ENCODE data around the gene FLRT1.

The FLRT1 gene

GRCh38 chr11:64019106-64020037 is 16.4 kb upstream of the FLRT1 start:
- in situ Hi-C loops (cut with HindIII; ENCODE audit: low pct_unique_long_range_greater_than_20kb, low sequenced_read_pairs), result no loop called here
- TF ChIP-seq JUND (IDR thresholded peaks at IDR 0.05; ENCODE audit: low read depth), result no peak
- DNase-seq (ENCODE audit: low read depth in 1 of 2, low spot score in 1 of 2), result peak in 1 of 2 experiments; percentile 37

- in situ Hi-C loops (cut with HindIII; ENCODE audit: low pct_unique_long_range_greater_than_20kb, low sequenced_read_pairs), result no loop called here
- TF ChIP-seq JUND (IDR thresholded peaks at IDR 0.05; ENCODE audit: low read depth), result no peak
- DNase-seq (ENCODE audit: low read depth in 1 of 2, low spot score in 1 of 2), result no peak
Observed at GRCh38 chr11:64020976-64021756, 14.6 kb upstream of the FLRT1 start.

- TF ChIP-seq JUND (IDR thresholded peaks at IDR 0.05; ENCODE audit: low read depth), result no peak
- in situ Hi-C loops (cut with HindIII; ENCODE audit: low pct_unique_long_range_greater_than_20kb, low sequenced_read_pairs), result no loop called here
- no peak for DNase-seq (ENCODE audit: low read depth in 1 of 2, low spot score in 1 of 2)
Observed at GRCh38 chr11:64021757-64022093, 14.0 kb upstream of the FLRT1 start.

- no peak for DNase-seq (ENCODE audit: low read depth in 1 of 2, low spot score in 1 of 2)
- in situ Hi-C loops (cut with HindIII; ENCODE audit: low pct_unique_long_range_greater_than_20kb, low sequenced_read_pairs), result no loop called here
- no peak for TF ChIP-seq JUND (IDR thresholded peaks at IDR 0.05; ENCODE audit: low read depth)
Observed at GRCh38 chr11:64022125-64022784, 13.5 kb upstream of the FLRT1 start.

GRCh38 chr11:64023712-64024710 is 11.7 kb upstream of the FLRT1 start:
- TF ChIP-seq JUND (IDR thresholded peaks at IDR 0.05; ENCODE audit: low read depth), result no peak
- in situ Hi-C loops (cut with HindIII; ENCODE audit: low pct_unique_long_range_greater_than_20kb, low sequenced_read_pairs), result no loop called here
- DNase-seq (ENCODE audit: low read depth in 1 of 2, low spot score in 1 of 2), result no peak

- no peak for DNase-seq (ENCODE audit: low read depth in 1 of 2, low spot score in 1 of 2)
- in situ Hi-C loops (cut with HindIII; ENCODE audit: low pct_unique_long_range_greater_than_20kb, low sequenced_read_pairs), result no loop called here
Observed at GRCh38 chr11:64025205-64025604, 10.5 kb upstream of the FLRT1 start.

GRCh38 chr11:64026575-64027205 is 9.0 kb upstream of the FLRT1 start:
- TF ChIP-seq JUND (IDR thresholded peaks at IDR 0.05; ENCODE audit: low read depth), result no peak
- in situ Hi-C loops (cut with HindIII; ENCODE audit: low pct_unique_long_range_greater_than_20kb, low sequenced_read_pairs), result no loop called here
- no peak for DNase-seq (ENCODE audit: low read depth in 1 of 2, low spot score in 1 of 2)

More at GRCh38 chr11:64025205-64025604, 10.5 kb upstream of the FLRT1 start:
- no peak for TF ChIP-seq JUND (IDR thresholded peaks at IDR 0.05; ENCODE audit: low read depth)

- in situ Hi-C loops (cut with HindIII; ENCODE audit: low pct_unique_long_range_greater_than_20kb, low sequenced_read_pairs), result no loop called here
- DNase-seq (ENCODE audit: low read depth in 1 of 2, low spot score in 1 of 2), result no peak
- TF ChIP-seq JUND (IDR thresholded peaks at IDR 0.05; ENCODE audit: low read depth), result no peak
Observed at GRCh38 chr11:64027651-64028397, 7.9 kb upstream of the FLRT1 start.

GRCh38 chr11:64028398-64029115 is 7.2 kb upstream of the FLRT1 start:
- in situ Hi-C loops (cut with HindIII; ENCODE audit: low pct_unique_long_range_greater_than_20kb, low sequenced_read_pairs), result no loop called here
- no peak for TF ChIP-seq JUND (IDR thresholded peaks at IDR 0.05; ENCODE audit: low read depth)
- no peak for DNase-seq (ENCODE audit: low read depth in 1 of 2, low spot score in 1 of 2)

- TF ChIP-seq JUND (IDR thresholded peaks at IDR 0.05; ENCODE audit: low read depth), result no peak
- in situ Hi-C loops (cut with HindIII; ENCODE audit: low pct_unique_long_range_greater_than_20kb, low sequenced_read_pairs), result no loop called here
- no peak for DNase-seq (ENCODE audit: low read depth in 1 of 2, low spot score in 1 of 2)
Observed at GRCh38 chr11:64029773-64030172, 6.0 kb upstream of the FLRT1 start.
